IPS-15b (cell line): ENCODE data around the gene NELFCD.
"Not testable (repeated sequence)": the region's sequence is repeated elsewhere in the genome, so short reads cannot be mapped to it uniquely, and the experiment has no call there.

Experiments
- H3K27me3 ChIP-seq: one replicate; pipeline ENCODE4 v1.6.1; 2013; ENCODE audit warnings: low read length; ENCODE audit not compliant: control insufficient read depth, insufficient read depth
- H3K36me3 ChIP-seq: one replicate; pipeline ENCODE4 v1.6.1; 2013; ENCODE audit warnings: low read length; ENCODE audit not compliant: control insufficient read depth, insufficient read depth
- H3K4me1 ChIP-seq: one replicate; pipeline ENCODE4 v1.6.1; 2013; ENCODE audit warnings: mild to moderate bottlenecking, low read length; ENCODE audit not compliant: control insufficient read depth, insufficient read depth
- H3K4me3 ChIP-seq: one replicate; pipeline ENCODE4 v1.5.1; 2013; ENCODE audit warnings: low read depth, low read length
- H3K9ac ChIP-seq: one replicate; pipeline ENCODE4 v1.6.1; 2013; ENCODE audit warnings: low read depth, mild to moderate bottlenecking, low read length
- H3K9me3 ChIP-seq: one replicate; pipeline ENCODE4 v1.6.1; 2013; ENCODE audit warnings: mild to moderate bottlenecking, low read length; ENCODE audit not compliant: control insufficient read depth, insufficient read depth

NELFCD gene

DNA sequence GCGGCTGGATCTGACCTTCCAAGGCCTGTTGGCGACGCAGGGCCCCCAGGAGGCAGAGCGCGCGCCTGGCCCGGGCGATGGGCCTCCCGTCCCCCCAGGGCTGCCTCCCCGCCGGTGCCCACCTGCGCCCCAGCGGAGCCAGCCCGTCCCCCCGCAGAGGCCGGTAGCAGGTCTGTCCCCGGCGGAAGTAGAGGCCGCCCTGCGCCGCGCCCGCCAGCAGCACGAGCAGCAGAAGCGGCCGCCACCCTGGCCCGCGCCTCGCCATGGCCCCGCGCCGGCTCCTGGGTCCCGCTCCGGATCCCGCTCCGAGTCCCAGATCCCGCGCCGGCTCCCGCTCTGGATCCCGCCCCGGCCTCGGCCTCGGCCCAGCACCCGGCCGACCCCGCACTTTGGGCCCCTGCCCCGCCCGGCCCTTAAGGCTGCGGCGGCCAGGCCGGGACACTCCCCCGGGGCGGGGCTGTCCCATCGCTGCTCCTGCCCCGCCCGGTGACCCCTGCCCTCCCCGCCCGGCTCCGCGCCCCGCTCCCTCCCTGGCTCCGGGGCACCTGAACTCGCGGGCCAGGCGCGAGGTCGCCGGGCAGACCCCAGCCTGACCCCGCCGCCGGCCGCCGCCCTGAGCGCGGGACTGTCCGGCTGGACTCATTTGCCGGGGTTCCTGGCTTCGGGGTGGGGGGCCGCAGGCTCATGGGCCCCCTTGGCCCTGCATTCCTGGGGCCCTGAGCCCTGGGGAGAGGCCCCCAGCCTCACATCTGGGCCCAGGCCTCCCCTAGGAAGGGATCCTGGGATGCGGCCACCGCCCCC, 26.0 kb downstream of the NELFCD start, which contains the start of gene CTSZ:
CTSZ (minus strand) TSS at position 391 of the 801 bp plus-strand sequence; CDS start at position 265, 126 bp downstream.
- peaks cover 2% of the 10 kb centered on the region for H3K4me1 ChIP-seq
- H3K36me3 ChIP-seq, result no peaks in the 10 kb centered on the region
- peaks cover 10% of the 10 kb centered on the region for H3K27me3 ChIP-seq
- H3K9ac ChIP-seq, result peak within 1 kb of the TSS; percentile 60
- H3K4me3 ChIP-seq, result peak within 1 kb of the TSS; percentile 59
- no peaks in the 10 kb centered on the region for H3K9me3 ChIP-seq

DNA sequence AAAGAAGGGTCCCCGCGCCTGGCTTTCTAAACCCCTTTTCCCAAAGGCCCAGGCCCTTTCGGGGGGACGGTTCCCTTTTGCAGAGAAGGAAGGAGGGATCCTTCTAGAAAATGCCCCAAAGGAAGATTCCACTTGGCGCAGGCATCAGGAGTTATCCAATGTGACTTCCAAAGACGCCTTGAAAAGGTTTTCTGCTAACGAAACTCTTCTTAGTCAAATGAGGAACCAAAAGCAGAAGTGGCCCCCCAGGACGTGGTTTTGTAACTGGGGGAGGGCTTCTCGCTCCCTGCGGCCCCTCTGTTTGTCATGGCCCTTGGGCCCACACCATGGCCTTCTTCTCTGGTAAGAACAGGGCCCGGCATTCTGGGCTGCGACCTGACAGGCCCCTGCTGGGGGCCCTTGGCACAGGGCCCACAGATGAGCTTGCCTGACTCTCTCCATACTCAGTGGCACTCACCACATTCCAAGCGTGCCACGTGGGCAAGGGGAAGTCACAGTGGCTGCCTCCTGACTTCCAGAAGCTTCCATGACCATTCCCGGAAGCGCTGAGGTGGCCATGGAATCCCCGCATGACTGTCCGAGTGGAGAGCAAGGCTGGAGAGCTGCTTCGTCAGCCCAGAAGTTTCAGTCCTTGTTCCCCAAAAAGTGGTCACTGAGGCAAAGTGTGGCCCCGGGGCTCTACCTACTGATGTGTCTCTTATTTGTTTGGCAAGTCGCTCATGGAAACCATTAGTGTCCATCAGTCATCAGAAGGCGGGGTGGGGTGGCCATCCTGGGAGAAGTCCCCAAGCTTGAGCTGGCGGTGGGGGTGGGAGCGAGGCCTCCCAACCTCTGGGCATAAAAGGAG, 26.8 kb downstream of the NELFCD start:
- no peak overlapping the region for H3K9ac ChIP-seq
- H3K36me3 ChIP-seq, result no peaks in the 10 kb centered on the region
- H3K4me3 ChIP-seq, result peak overlapping the region; percentile 18
- H3K9me3 ChIP-seq, result no peaks in the 10 kb centered on the region
- peaks cover 10% of the 10 kb centered on the region for H3K27me3 ChIP-seq
- H3K4me1 ChIP-seq, result peaks cover 2% of the 10 kb centered on the region

DNA sequence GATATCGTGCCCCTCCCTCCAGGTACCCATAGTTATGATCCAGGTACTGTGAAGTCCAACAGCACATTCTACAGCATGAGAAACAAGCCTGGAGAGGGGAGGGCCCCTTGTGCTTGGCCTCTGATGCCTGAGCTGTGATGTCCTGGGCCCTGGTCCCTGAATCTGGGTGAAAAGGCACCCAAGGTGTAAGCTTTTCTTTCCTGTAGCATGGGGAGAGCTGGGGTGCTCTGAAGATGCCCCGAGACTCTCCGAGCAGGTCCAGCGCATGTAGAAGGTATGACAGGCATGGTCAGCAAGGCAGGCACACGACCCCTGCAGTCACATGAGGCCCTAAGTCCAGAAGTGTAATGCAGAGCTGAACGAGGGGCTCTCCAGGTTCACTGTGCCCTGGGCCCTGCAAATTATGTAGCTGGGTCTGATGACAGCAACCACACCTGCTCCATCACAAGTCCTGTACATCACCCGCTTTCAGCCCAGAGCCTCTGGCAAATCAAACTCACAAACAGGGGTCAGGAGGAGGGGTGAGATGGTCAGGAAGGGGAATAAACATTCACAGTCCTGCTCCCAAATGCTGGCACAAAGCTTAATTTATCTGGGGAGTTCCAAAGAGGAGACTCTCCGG, 27.8 kb downstream of the NELFCD start:
- Histone ChIP-seq H3K4me3 (no peak overlapping the region), H3K27me3 (peaks cover 11% of the 10 kb centered on the region), H3K4me1 (peaks cover 2% of the 10 kb centered on the region), H3K36me3 (no peaks in the 10 kb centered on the region), H3K9me3 (no peaks in the 10 kb centered on the region), H3K9ac (no peak overlapping the region)

DNA sequence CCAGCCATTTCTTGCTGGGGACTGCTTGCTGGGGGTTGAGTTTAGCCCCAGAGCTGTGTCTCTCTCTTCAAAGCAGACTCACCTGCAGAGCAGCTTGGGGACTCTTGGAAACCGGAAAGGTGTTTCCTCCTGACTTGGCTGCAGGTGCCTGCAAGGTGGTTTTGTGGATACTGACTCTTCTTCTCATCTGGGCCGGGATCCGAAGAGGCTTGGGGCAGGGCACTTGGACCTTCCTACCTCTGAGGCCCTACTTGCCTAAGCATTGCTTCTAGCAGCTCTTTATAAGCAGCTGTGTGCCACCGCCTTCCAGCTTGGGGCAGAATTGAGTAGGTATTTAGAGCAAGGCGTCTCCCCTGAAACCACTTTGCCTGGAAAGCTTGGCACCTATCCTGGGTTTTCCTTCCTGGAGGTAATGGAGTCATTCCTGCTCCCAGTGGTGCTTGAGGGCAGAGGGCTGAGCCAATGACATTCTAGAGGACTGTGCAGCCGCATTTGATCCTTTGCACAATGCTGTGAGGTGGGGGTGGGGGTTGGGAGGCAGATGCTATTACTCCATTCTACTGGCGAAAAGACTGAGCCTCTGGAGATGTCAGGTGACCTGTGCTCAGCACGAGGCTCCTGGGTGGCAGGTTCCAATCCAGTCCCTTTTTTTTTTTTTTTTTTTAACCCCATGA, 29.4 kb downstream of the NELFCD start:
- Histone ChIP-seq H3K9ac (no peak overlapping the region), H3K27me3 (peaks cover 15% of the 10 kb centered on the region), H3K36me3 (no peaks in the 10 kb centered on the region), H3K9me3 (no peaks in the 10 kb centered on the region), H3K4me1 (peaks cover 2% of the 10 kb centered on the region), H3K4me3 (no peak overlapping the region)

DNA sequence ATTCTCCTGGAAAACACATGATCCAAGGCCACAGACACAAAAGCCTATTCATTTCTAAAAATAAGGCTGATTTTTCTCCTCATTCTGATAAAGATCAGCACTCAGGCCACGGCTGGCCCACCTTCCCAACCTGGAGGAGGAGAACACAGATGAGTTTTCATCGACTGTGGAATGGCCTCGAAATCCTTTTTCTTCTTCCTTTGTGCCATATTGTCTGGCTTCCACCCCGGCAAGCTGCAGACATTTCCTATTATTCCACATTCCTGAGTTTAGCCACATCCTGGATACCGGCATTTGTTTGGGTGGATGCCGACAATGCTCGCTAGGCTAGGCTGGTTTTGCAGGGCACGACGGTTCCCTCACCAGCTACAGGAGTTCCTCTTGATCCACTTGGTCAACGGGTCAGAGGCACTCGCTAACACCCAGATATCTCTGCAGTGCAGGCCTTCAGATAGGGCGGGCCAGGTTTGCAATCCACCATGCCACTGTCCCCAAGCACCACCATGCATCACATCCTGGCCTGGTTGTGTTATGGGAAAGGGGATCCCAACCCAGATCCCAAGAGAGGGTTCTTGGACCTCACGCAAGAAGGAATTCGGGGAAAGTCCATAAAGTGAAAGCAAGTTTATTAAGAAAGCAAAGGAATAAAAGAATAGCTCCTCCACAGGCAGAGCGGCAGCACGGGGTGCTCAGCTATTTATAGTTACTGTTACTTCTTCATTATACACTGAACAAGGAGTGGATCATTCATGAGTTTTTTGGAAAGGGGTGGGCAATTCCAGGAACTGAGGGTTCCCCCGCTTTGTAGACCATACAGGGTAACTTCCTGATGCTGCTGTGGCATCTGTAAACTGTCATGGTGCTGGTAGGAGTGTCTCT, 30.2 kb downstream of the NELFCD start:
- Histone ChIP-seq H3K4me1 (peaks cover 2% of the 10 kb centered on the region), H3K36me3 (no peaks in the 10 kb centered on the region), H3K4me3 (no peak overlapping the region), H3K9me3 (no peaks in the 10 kb centered on the region), H3K9ac (no peak overlapping the region), H3K27me3 (peaks cover 15% of the 10 kb centered on the region)

DNA sequence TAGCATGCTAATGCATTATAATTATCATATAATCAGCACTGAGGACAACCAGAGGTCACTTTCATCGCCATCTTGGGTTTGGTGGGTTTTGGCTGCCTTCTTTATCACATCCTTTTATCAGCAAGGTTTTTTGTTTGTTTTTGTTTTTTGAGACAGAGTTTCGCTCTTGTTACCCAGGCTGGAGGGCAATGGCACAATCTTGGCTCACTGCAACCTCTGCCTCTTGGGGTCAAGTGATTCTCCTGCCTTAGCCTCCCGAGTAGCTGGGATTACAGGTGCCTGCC, 30.8 kb downstream of the NELFCD start:
- not testable (repeated sequence) for H3K9ac ChIP-seq, H3K9me3 ChIP-seq, H3K4me1 ChIP-seq, H3K4me3 ChIP-seq, H3K36me3 ChIP-seq
- peaks cover 15% of the 10 kb centered on the region for H3K27me3 ChIP-seq

DNA sequence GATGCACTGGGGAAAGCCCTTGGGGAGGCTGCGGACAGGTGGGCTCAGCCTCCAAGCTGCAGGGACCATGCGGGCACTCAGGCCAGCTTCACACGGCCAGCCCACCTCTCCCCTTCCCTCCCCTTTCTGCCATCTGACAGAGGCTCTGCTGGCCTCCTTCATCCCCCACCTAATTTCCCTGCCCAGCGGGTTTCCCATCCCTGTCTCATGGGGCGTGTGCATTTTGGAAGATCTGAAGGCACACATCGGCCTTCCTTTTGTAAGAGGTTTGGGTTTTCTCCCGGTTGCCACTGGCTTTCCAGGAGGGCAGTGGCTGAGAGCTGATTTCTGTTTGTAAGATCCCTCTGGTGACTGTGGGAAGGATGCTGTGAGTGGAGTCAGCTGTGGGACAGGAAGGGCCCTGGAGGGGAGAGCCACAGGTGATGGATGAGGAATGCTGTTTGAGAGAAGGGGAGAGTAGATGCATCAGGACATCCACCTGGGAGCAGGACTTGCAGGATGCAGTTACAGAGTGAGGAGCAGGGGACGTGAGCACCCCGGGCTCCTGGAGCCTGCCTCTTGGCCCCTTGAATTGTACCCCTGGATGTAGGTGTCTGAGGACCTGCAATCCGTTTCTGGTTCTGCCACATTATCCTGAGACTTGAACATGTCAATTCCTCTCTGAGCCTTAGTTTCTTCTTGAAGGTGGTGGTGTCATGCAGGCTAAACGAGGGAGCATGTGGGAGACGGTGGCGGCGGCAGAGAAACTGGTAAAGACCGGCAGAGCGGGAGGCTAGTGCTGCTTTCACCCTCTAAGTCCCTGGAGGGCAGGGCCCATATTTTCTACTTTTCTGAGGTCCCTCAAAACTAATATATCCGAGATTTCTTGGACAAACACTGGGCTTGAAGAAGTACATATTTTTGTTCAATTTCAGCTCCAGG, 32.2 kb downstream of the NELFCD start:
- Histone ChIP-seq H3K27me3 (peaks cover 10% of the 10 kb centered on the region), H3K9me3 (no peaks in the 10 kb centered on the region), H3K9ac (no peak overlapping the region), H3K36me3 (no peaks in the 10 kb centered on the region), H3K4me1 (no peaks in the 10 kb centered on the region), H3K4me3 (no peak overlapping the region)

DNA sequence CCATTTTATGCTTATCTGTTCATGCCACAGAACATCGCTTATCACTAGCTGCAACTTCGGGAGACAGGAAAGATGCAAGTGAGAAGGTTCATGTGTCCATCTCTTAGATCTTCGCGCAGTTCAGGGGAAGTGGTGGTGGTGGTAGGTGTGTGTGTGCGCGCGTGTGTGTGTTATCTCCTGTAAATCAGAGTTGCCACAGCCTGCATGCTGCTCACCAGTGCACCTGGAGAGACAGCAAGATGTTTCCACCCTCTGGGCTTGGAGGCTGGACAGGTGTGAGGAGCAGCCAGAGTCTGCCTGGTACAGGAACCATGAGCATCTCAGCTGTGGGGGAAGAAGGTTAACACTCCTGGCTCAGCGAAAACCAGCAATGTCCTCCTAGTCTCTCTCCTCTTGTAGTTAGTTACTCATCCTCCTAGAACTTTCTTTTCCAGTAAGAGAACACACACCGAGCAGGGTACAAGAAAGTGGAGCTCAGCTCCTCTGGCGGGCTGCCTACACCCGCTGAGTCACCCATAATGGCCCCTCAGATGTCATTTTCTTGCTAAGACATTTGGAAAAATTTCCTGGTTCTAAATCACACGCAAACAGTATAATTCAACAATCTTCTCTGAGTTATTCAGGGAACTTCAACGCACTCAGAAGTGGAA, 33.0 kb downstream of the NELFCD start:
- no peak overlapping the region for H3K4me3 ChIP-seq
- no peak overlapping the region for H3K9ac ChIP-seq
- no peaks in the 10 kb centered on the region for H3K36me3 ChIP-seq
- no peaks in the 10 kb centered on the region for H3K4me1 ChIP-seq
- H3K9me3 ChIP-seq, result no peaks in the 10 kb centered on the region
- peaks cover 5% of the 10 kb centered on the region for H3K27me3 ChIP-seq

DNA sequence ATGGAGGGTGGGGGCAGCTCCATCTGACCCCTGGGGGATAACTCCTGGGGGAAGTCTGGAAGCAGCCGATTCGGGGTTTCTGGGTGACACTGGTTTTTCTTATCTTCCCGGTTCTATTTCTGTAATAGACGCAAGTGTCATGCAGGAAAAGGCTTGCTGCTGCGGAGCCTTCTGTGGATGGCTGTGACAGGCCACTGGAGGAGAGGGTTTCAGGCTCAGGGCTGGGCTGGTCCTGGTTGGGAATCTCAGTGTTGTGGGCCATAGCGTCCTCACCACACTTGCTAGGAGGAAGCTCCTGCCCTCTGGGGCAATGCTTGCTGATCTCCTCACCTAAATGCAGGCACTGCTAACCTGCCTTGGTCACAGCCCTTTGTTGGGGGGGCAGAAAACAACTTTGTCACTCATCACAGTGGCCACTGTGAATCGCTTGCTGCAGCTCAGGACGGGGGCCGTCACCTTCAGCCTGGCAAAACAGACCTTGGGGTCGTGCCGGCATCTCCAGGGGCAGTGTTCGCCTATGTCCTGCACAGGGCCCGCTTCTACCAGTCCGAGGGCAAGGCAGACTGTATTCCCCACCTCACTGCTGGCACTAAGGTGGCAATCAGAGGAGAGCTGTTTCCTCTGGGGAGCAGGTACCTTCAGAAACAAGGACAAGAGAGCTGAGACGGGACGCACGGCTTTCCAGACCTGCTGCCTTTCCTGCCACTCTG, 33.8 kb downstream of the NELFCD start:
- Histone ChIP-seq H3K4me1 (no peaks in the 10 kb centered on the region), H3K4me3 (no peak overlapping the region), H3K36me3 (no peaks in the 10 kb centered on the region), H3K9me3 (no peaks in the 10 kb centered on the region), H3K27me3 (peaks cover 5% of the 10 kb centered on the region), H3K9ac (no peak overlapping the region)
